PFSK-1 (cell line): ENCODE results near the gene GPR137B.

Source experiments
- FOXP2 ChIP-seq: optimal IDR thresholded peaks from 2 replicates; pipeline ENCODE3; 2011; ENCODE audit warnings: borderline replicate concordance, control low read depth, inconsistent platforms; ENCODE audit not compliant: insufficient read depth; ENCODE audit errors: extremely low read length, extremely low read depth
- POLR2AphosphoS5 ChIP-seq: IDR thresholded peaks from 2 replicates; pipeline ENCODE4 v1.6.1; 2012; ENCODE audit warnings: low read depth, mild to moderate bottlenecking, control low read depth, low read length, moderate library complexity
- SIN3A ChIP-seq: IDR thresholded peaks from 2 replicates; pipeline ENCODE4 v1.6.1; 2012; ENCODE audit warnings: mild to moderate bottlenecking, low read length, moderate library complexity, borderline replicate concordance; ENCODE audit not compliant: insufficient read depth
- TAF1 ChIP-seq: IDR thresholded peaks from 2 replicates; pipeline ENCODE4 v1.6.1; 2012; ENCODE audit warnings: low read length, control low read depth, borderline replicate concordance; ENCODE audit not compliant: insufficient read depth
- TF ChIP-seq, protein P1 (sequence below), 2 experiments: IDR thresholded peaks; 2 replicates each; pipeline versions ENCODE4 v1.6.1 to v1.8.0; 2011 to 2012; ENCODE audit warnings: low read depth in 2 of 2, low read length in 2 of 2, control low read depth in 1 of 2, inconsistent platforms in 1 of 2, mild to moderate bottlenecking in 1 of 2, moderate library complexity in 1 of 2; ENCODE audit not compliant: insufficient read depth in 1 of 2

GPR137B gene

DNA sequence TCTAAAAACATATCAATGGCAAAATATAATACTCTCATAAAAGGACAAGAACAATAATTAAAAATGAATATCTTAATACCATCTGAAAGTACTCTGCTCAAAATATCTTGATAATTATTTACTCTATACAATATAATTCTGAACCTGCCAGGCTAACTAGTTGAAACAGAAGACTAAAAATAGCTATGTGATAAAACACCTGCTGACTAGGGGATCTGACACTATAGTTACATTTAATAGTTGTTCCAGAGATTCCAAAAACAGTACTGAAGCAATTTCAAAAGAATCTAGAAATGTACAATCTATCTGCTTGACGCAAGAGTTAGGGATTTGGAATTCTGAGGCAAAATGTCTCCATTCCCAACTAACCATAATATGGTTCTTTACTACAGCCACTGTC, 109.2 kb downstream of the GPR137B start:
- TF ChIP-seq TAF1 (no peak), SIN3A (no peak), POLR2AphosphoS5 (no peak), FOXP2 (no peak)
- TF ChIP-seq, protein P1, sequence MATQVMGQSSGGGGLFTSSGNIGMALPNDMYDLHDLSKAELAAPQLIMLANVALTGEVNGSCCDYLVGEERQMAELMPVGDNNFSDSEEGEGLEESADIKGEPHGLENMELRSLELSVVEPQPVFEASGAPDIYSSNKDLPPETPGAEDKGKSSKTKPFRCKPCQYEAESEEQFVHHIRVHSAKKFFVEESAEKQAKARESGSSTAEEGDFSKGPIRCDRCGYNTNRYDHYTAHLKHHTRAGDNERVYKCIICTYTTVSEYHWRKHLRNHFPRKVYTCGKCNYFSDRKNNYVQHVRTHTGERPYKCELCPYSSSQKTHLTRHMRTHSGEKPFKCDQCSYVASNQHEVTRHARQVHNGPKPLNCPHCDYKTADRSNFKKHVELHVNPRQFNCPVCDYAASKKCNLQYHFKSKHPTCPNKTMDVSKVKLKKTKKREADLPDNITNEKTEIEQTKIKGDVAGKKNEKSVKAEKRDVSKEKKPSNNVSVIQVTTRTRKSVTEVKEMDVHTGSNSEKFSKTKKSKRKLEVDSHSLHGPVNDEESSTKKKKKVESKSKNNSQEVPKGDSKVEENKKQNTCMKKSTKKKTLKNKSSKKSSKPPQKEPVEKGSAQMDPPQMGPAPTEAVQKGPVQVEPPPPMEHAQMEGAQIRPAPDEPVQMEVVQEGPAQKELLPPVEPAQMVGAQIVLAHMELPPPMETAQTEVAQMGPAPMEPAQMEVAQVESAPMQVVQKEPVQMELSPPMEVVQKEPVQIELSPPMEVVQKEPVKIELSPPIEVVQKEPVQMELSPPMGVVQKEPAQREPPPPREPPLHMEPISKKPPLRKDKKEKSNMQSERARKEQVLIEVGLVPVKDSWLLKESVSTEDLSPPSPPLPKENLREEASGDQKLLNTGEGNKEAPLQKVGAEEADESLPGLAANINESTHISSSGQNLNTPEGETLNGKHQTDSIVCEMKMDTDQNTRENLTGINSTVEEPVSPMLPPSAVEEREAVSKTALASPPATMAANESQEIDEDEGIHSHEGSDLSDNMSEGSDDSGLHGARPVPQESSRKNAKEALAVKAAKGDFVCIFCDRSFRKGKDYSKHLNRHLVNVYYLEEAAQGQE (IDR thresholded peaks at IDR 0.05; ENCODE audit: insufficient read depth in 1 of 2, low read depth in 2 of 2, low read length in 2 of 2) = no peak

DNA sequence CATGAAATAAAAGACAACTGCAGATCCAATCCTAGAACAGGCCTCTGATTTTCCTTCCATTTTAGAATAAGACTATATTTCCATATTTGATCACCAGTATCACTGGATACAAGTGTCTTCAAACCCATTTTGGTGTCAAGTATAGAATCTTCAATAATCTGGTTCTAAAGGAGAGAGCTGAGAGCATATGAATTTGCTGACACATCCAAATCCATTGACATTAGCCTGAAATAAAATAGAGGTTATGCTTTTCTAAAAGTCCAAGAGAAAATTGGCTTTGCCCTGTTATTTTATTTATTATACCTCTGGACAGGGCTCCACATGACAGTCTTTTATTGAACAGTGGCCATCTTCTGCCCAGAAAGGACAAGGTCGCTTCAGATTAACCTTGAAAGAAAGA, 110.8 kb downstream of the GPR137B start:
- TF ChIP-seq SIN3A (no peak), POLR2AphosphoS5 (no peak), TAF1 (no peak), FOXP2 (no peak)
- TF ChIP-seq, protein P1 (IDR thresholded peaks at IDR 0.05; ENCODE audit: insufficient read depth in 1 of 2, low read depth in 2 of 2, low read length in 2 of 2) = no peak

DNA sequence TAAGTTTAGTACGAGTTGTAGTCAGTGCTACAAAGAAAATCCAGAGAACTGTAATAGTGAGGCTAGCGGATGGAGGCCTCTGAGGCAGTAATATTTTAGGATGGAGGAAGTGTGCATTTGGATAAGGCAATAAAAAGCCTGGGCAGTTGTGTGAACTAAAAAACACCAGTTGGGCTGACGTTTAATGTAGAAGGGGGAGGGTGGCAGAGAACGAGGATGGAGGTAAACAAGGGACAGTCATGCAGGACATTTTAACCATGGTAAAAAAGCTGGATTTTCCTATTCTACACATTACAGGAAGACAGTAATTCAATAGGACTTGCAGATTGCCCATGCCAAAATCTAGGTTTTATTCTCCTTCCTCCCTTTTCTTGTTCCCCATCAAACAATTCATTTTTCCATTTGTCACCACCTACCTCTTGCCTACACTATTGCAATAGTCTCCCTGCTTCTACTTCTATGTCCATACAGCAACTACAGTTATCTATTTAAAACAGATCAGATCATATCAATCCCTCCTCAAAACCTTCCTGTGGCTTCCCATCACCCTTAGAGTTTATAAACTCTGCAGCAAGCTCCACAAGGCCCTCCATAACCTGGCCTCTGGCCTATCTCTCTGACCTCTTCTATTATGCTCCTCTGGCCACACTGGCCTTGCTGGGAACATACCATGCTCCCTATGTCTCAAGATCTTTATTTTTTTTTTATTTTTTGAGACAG, 111.7 kb downstream of the GPR137B start:
- TF ChIP-seq SIN3A (no peak), POLR2AphosphoS5 (no peak), FOXP2 (no peak), TAF1 (no peak)
- TF ChIP-seq, protein P1 (IDR thresholded peaks at IDR 0.05; ENCODE audit: insufficient read depth in 1 of 2, low read depth in 2 of 2, low read length in 2 of 2) = no peak

DNA sequence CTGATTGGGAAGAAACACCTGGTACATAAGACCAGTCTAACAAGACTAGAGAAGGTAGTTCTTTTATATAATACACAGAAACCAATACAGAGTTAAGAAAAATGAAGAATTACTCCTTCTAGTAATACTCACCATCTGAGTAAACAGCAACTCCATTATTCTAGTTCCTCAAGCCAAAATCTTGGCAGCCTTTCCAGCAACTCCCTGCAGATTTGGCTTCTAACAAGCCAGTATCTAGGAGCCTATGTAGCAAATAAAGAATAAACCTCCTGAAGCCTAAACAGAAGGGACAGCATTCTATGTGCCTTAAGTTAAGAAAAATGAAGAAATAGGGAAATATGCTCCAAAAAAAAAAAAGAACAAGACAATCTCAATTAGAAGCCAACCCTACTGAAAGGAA, 114.9 kb downstream of the GPR137B start:
- TF ChIP-seq, protein P1 (IDR thresholded peaks at IDR 0.05; ENCODE audit: insufficient read depth in 1 of 2, low read depth in 2 of 2, low read length in 2 of 2) = no peak
- TF ChIP-seq TAF1 (no peak), SIN3A (no peak), POLR2AphosphoS5 (no peak), FOXP2 (no peak)
